CD4-positive, alpha-beta T cell (primary cell): ENCODE measurements around the gene UHMK1. TPM values are rescaled to one million over a fixed set of nuclear protein-coding genes. Genes with fewer than 3 reads are reported as not detected.

Experiments used
- ATAC-seq: fragments of 200-7000 bp; cut with Tn5 transposase; one replicate; pipeline ENCODE4 v1.10.0; 2022; ENCODE audit warnings: mild to moderate bottlenecking; ENCODE audit not compliant: poor library complexity
- CTCF ChIA-PET: fragments of 350-600 bp; sonication (Branson Sonifier 250); formaldehyde crosslinking; loops from one replicate; lab custom pipeline; 2021; ENCODE audit warnings: antibody characterized with exemption, inconsistent platforms; lab: Charles Lee
- POLR2A ChIA-PET: fragments of 350-600 bp; sonication (Branson Sonifier 250); formaldehyde crosslinking; loops from one replicate; lab custom pipeline; 2021; ENCODE audit warnings: antibody characterized with exemption, inconsistent platforms; lab: Charles Lee
- DNase-seq, 14 experiments: peaks; one replicate each; pipeline ENCODE4 v3.0.0-alpha.2; 2013 to 2020; ENCODE audit warnings: mixed read lengths in 2 of 14
- H3K27ac ChIP-seq, 2 donors: one replicate each; pipeline versions ENCODE4 v1.5.1 to v1.7.0; 2013; ENCODE audit warnings: low read length in 2 of 2, low read depth in 1 of 2, mild to moderate bottlenecking in 1 of 2
- H3K27me3 ChIP-seq, 2 experiments: 1 replicate in 1 of 2; 2 replicates in 1 of 2; pipeline versions ENCODE4 v1.6.1 to v1.7.0; 2013; ENCODE audit warnings: low read length in 2 of 2, control low read depth in 1 of 2, mild to moderate bottlenecking in 1 of 2, moderate library complexity in 1 of 2; ENCODE audit not compliant: insufficient read depth in 2 of 2, control insufficient read depth in 1 of 2
- H3K36me3 ChIP-seq: one replicate; pipeline ENCODE4 v1.6.1; 2013; ENCODE audit warnings: low read length, control low read depth; ENCODE audit not compliant: insufficient read depth
- H3K4me1 ChIP-seq: one replicate; pipeline ENCODE4 v1.6.1; 2013; ENCODE audit warnings: low read length, control low read depth; ENCODE audit not compliant: insufficient read depth
- H3K4me3 ChIP-seq: one replicate; pipeline ENCODE4 v1.5.1; 2013; ENCODE audit warnings: mild to moderate bottlenecking, low read length, moderate library complexity
- H3K9me3 ChIP-seq, 2 experiments: 1 replicate in 1 of 2; 2 replicates in 1 of 2; pipeline versions ENCODE4 v1.6.1 to v1.7.0; 2013; ENCODE audit warnings: low read length in 2 of 2, mild to moderate bottlenecking in 2 of 2, control low read depth in 1 of 2, moderate library complexity in 1 of 2; ENCODE audit not compliant: control insufficient read depth in 1 of 2, insufficient read depth in 1 of 2
- H3K27ac Mint-ChIP-seq: one replicate; pipeline ENCODE4 v1.8.0; 2020; ENCODE audit warnings: mixed read lengths
- H3K27me3 Mint-ChIP-seq: one replicate; pipeline ENCODE4 v1.8.0; 2021; ENCODE audit warnings: mixed read lengths
- H3K36me3 Mint-ChIP-seq: one replicate; pipeline ENCODE4 v1.8.0; 2021; ENCODE audit warnings: low read depth, mixed read lengths
- H3K4me1 Mint-ChIP-seq: one replicate; pipeline ENCODE4 v1.8.0; 2021; ENCODE audit warnings: low read depth, mixed read lengths
- H3K4me3 Mint-ChIP-seq: one replicate; pipeline ENCODE4 v1.8.0; 2020; ENCODE audit warnings: mild to moderate bottlenecking, mixed read lengths
- H3K9me3 Mint-ChIP-seq: one replicate; pipeline ENCODE4 v1.8.0; 2020; ENCODE audit warnings: mixed read lengths
- intact Hi-C, 2 experiments: fragments of 100-400 bp; cut with DNase I in 1 of 2; cut with micrococcal nuclease in 1 of 2; formaldehyde crosslinking; loops; one replicate each; pipeline versions ENCODE4 v1.15.1 to v1.9.0; 2023 to 2025; cut with DNase I, micrococcal nuclease
- total RNA-seq, 174 experiments: library from RNA in 2 of 174; stranded (reverse) in 2 of 174; gene quantifications; one replicate each; pipeline ENCODE4 v1.2.3 and lab custom pipeline; 2021 to 2026
- TF ChIP-seq, protein P1 (sequence below): fragments of 200-600 bp; IDR thresholded peaks from one replicate; pipeline ENCODE4 v1.8.0; 2022; ENCODE audit warnings: antibody characterized with exemption, mild to moderate bottlenecking

Gene UHMK1
- total RNA-seq, 2 experiments from 2014 or later = 47.3 to 47.6 TPM

DNA sequence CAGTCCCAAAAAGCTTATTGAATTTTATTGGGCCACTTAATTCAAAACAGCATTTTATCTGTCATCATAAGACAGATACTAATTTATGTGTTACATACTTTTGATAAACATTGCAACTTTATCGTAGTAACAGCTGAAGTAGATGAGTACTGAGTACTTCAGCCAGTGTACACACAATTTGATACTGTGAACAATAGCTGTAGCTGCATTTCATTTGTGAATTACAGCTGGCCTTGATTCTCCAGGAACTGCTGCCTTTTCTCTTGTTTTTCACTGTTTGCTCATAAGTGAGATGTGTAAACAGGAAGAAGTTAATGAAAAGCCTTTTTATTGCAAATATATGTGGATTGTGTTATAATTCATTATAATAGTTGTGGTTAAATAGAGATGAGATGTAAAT lies 74.1 kb downstream of the UHMK1 start:
- POLR2A ChIA-PET = interaction anchor here (1.0 kb wide), 1 partner anchor 16 kb away, joined by 4 read pairs; no protein-coding TSS in a partner anchor
- H3K27ac ChIP-seq = no peak overlapping the region
- no peak overlapping the region for H3K4me3 ChIP-seq
- H3K36me3 ChIP-seq = peaks cover 3% of the 10 kb centered on the region
- Mint-ChIP-seq H3K4me3 (no peak overlapping the region), H3K27me3 (no peaks in the 10 kb centered on the region), H3K27ac (no peak overlapping the region), H3K4me1 (peaks cover 8% of the 10 kb centered on the region), H3K36me3 (peaks cover 26% of the 10 kb centered on the region), H3K9me3 (no peaks in the 10 kb centered on the region)
- H3K4me1 ChIP-seq = no peaks in the 10 kb centered on the region
- intact Hi-C loops = no loop called here
- H3K9me3 ChIP-seq = no peaks in the 10 kb centered on the region
- ATAC-seq = no peak
- H3K27me3 ChIP-seq = no peaks in the 10 kb centered on the region
- DNase-seq = no peak
- CTCF ChIA-PET = no interaction called here
- TF ChIP-seq, protein P1, sequence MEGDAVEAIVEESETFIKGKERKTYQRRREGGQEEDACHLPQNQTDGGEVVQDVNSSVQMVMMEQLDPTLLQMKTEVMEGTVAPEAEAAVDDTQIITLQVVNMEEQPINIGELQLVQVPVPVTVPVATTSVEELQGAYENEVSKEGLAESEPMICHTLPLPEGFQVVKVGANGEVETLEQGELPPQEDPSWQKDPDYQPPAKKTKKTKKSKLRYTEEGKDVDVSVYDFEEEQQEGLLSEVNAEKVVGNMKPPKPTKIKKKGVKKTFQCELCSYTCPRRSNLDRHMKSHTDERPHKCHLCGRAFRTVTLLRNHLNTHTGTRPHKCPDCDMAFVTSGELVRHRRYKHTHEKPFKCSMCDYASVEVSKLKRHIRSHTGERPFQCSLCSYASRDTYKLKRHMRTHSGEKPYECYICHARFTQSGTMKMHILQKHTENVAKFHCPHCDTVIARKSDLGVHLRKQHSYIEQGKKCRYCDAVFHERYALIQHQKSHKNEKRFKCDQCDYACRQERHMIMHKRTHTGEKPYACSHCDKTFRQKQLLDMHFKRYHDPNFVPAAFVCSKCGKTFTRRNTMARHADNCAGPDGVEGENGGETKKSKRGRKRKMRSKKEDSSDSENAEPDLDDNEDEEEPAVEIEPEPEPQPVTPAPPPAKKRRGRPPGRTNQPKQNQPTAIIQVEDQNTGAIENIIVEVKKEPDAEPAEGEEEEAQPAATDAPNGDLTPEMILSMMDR = no peak

DNA sequence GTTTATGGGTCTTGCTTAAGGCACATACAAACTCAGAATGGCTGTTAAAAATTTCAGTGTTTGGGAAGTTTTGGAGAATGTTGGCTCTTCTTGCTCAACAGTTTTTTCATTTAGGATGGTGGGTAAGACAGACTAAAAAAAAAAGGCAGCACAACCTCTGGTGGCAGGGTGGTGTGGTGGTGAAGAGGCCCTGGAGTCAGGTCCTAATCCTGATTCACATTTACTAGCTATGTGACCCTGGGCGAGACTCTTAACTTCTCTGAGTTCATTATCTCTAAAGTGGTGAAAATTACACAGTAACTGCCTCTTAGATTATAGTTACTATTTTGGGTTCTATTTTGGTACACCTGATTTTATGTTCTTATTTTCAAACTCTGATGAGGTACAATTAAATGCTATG lies 75.5 kb downstream of the UHMK1 start:
- ChIA-PET POLR2A (no interaction called here), CTCF (no interaction called here)
- H3K4me1 Mint-ChIP-seq = peaks cover 6% of the 10 kb centered on the region
- intact Hi-C loops = no loop called here
- no peaks in the 10 kb centered on the region for H3K27me3 ChIP-seq
- H3K27ac Mint-ChIP-seq = no peak overlapping the region
- H3K4me3 ChIP-seq = no peak overlapping the region
- H3K4me1 ChIP-seq = no peaks in the 10 kb centered on the region
- no peak overlapping the region for H3K4me3 Mint-ChIP-seq
- TF ChIP-seq, protein P1 = no peak
- no peaks in the 10 kb centered on the region for H3K27me3 Mint-ChIP-seq
- no peaks in the 10 kb centered on the region for H3K36me3 ChIP-seq
- ATAC-seq (no peak), DNase-seq (no peak)
- H3K9me3 Mint-ChIP-seq = no peaks in the 10 kb centered on the region
- H3K27ac ChIP-seq = no peak overlapping the region
- H3K9me3 ChIP-seq = no peaks in the 10 kb centered on the region
- peaks cover 29% of the 10 kb centered on the region for H3K36me3 Mint-ChIP-seq

DNA sequence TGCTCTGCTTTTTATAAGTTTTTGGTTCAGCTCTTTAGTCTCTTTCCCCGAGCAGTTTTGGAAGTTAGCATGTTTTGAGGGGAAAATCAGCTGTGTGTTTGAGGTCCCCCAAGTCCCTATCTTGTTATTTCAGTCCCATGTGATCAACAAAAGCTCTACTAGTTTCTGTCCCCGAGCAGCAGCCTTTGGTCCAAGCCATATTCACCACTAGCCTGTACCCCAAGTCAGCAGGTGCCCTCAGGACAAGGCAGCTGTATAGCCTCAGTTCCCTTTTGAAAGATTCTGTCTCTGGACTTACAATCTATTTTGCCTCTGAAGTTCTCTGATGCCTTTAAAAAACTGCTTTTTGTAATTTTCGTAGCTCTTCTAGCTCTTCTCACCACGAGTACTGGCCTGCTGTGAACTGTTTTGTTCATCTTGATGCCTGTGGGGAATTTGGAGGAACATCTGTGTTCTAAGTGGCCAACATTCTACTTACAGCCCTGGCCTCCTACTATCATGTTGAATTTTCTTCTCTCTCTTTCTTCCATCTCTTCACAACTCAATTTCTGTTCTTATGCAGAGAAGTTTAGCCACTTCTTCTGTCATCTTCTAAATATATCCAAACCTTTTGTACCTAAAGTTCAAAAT lies 80.6 kb downstream of the UHMK1 start:
- Histone ChIP-seq H3K36me3 (peaks cover 9% of the 10 kb centered on the region), H3K27ac (no peak overlapping the region), H3K4me1 (no peaks in the 10 kb centered on the region), H3K9me3 (no peaks in the 10 kb centered on the region), H3K27me3 (no peaks in the 10 kb centered on the region), H3K4me3 (no peak overlapping the region)
- no peak overlapping the region for H3K4me3 Mint-ChIP-seq
- H3K36me3 Mint-ChIP-seq = peaks cover 55% of the 10 kb centered on the region
- POLR2A ChIA-PET = no interaction called here
- no peaks in the 10 kb centered on the region for H3K9me3 Mint-ChIP-seq
- no peak for ATAC-seq
- H3K27ac Mint-ChIP-seq = no peak overlapping the region
- no peaks in the 10 kb centered on the region for H3K27me3 Mint-ChIP-seq
- TF ChIP-seq, protein P1 = no peak
- CTCF ChIA-PET = no interaction called here
- no peaks in the 10 kb centered on the region for H3K4me1 Mint-ChIP-seq
- intact Hi-C loops = no loop called here
- DNase-seq = no peak
